ENCODE results near the gene TLN1. TPM values are rescaled to one million over a fixed set of nuclear protein-coding genes. Genes with fewer than 3 reads are reported as not detected.

Gene TLN1
- polyA plus RNA-seq, 3 donors, result 46.6 to 251 (median 93.0) TPM

DNA sequence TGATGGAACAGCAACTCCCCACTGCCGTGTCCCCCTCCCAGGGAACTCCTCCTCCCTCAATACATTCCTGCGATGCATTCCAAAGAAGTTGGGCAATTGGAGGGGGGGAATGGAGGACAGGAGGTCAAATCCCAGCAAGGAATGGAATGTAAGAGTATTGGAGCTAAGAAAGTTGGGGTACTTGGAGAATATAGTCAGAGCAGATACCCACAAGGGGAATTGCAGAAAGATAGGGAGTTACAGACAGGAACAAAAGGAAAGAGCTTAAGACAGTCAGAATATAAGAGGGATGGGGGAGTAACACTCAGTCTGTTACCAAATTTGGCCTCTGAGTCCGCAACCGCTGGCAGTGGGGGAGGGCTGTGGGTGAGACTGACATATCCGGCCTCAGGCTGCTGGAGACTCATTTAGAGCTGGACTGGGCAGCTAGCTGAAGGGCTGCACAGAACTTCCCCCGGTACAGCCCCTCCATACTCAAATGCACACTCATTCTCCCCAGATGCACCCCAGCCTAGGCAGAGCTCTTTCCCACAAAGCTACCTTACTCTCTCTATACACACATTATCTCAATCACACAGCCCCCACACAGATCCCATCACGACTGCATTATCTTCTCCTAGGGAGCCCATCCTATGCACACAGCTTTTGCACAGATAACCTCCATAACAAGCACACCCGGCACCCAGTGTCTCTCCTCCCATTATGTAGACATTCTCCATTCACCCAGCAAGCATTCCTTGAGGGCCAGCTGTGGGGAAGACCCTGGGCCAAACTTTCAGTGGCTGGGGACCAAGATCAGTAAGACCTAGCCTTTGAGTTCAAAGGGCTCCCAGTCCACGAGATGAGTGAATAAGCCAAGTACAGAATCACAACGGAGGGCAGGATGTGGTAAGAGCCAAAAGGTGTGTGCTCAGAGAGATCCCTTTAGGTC is 3.7 kb downstream of the TLN1 start:
- Mint-ChIP-seq H3K4me1 (peaks cover 7% of the 10 kb centered on the region), H3K4me3 (no peak overlapping the region), H3K27me3 (ENCODE audit: low read depth in 3 of 3) (peaks cover 0 to 3% (median 0%) of the 10 kb centered on the region in 3 donors), H3K9me3 (no peaks in the 10 kb centered on the region), H3K36me3 (peaks cover 18 to 37% of the 10 kb centered on the region in 2 donors), H3K27ac (no peak overlapping the region)
- peaks cover 72% of the 10 kb centered on the region for H4K20me1 ChIP-seq (ENCODE audit: insufficient read depth, low read length)
- TF ChIP-seq, protein P1, sequence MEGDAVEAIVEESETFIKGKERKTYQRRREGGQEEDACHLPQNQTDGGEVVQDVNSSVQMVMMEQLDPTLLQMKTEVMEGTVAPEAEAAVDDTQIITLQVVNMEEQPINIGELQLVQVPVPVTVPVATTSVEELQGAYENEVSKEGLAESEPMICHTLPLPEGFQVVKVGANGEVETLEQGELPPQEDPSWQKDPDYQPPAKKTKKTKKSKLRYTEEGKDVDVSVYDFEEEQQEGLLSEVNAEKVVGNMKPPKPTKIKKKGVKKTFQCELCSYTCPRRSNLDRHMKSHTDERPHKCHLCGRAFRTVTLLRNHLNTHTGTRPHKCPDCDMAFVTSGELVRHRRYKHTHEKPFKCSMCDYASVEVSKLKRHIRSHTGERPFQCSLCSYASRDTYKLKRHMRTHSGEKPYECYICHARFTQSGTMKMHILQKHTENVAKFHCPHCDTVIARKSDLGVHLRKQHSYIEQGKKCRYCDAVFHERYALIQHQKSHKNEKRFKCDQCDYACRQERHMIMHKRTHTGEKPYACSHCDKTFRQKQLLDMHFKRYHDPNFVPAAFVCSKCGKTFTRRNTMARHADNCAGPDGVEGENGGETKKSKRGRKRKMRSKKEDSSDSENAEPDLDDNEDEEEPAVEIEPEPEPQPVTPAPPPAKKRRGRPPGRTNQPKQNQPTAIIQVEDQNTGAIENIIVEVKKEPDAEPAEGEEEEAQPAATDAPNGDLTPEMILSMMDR (IDR thresholded peaks at IDR 0.05), result no peak
- H3K27me3 ChIP-seq (ENCODE audit: control insufficient read depth in 2 of 2, insufficient read depth in 2 of 2, low read length in 2 of 2), result no peaks in the 10 kb centered on the region
- peaks cover 83% of the 10 kb centered on the region for H3K79me2 ChIP-seq (ENCODE audit: insufficient read depth, low read length)
- peak overlapping the region; percentile 87 for H3K4me2 ChIP-seq (replicated peaks; ENCODE audit: extremely low read depth, low read length, poor library complexity, severe bottlenecking)
- intact Hi-C loops (cut with micrococcal nuclease), result loop anchor here in 1 of 2 donors (5.0 to 10.0 kb wide), 2 partner anchors 81 to 124 kb away; partner anchors contain the start of gene TESK1
- peak overlapping the region; percentile 30 to 95 (median 42) for H3K4me3 ChIP-seq (replicated peaks in 1 of 3; ENCODE audit: low read depth in 2 of 3, low read length in 3 of 3)
- no peaks in the 10 kb centered on the region for H3K9me3 ChIP-seq (replicated peaks in 1 of 2; ENCODE audit: control insufficient read depth in 1 of 2, insufficient read depth in 1 of 2, low read length in 2 of 2)
- peak overlapping the region; percentile 40 to 84 for H3K27ac ChIP-seq (ENCODE audit: low read depth in 1 of 2, low read length in 2 of 2)
- WGBS (ENCODE audit: insufficient coverage), result 3% methylated on average over 5 of the region's 10 CpGs
- H3K36me3 ChIP-seq (replicated peaks in 1 of 2; ENCODE audit: control insufficient read depth in 1 of 2, insufficient read depth in 2 of 2, low read length in 2 of 2), result peaks cover 30 to 52% of the 10 kb centered on the region in 2 donors
- peak; percentile 45 to 60 (median 49) for DNase-seq
- H3K9ac ChIP-seq (ENCODE audit: insufficient read depth, low read length, poor library complexity, severe bottlenecking), result peak overlapping the region; percentile 37
- H3K4me1 ChIP-seq (ENCODE audit: control insufficient read depth in 1 of 2, insufficient read depth in 2 of 2, low read length in 2 of 2), result peaks cover 53 to 60% of the 10 kb centered on the region in 2 donors
- no peak overlapping the region for H2AFZ ChIP-seq (ENCODE audit: insufficient read depth, low read depth, low read length, poor library complexity, severe bottlenecking)

DNA sequence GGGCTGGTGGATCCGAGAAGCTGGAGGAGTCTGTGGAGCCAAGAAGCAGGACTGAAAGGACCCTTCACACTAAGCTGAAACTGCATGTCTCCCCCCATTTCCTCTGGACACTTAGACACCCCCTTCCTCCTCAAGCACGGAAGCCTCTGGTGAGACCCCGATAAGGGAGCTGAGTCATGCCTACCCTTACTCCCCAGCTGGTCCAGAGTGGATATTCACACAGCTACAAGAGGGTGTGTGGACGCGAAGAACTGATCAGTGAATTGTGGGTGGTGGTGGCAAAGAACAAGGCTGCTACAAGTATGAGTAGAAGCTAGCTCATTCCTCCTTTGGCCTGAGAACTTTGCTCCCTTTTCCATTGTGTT is 4.3 kb downstream of the TLN1 start:
- TF ChIP-seq, protein P1 (IDR thresholded peaks at IDR 0.05), result no peak
- Histone ChIP-seq H3K9me3 (replicated peaks in 1 of 2; ENCODE audit: control insufficient read depth in 1 of 2, insufficient read depth in 1 of 2, low read length in 2 of 2) (no peaks in the 10 kb centered on the region), H3K4me3 (replicated peaks in 1 of 3; ENCODE audit: low read depth in 2 of 3, low read length in 3 of 3) (peak overlapping the region in 2 of 3 experiments; percentile 30 to 95), H3K4me1 (ENCODE audit: control insufficient read depth in 1 of 2, insufficient read depth in 2 of 2, low read length in 2 of 2) (peaks cover 47 to 53% of the 10 kb centered on the region in 2 donors), H4K20me1 (ENCODE audit: insufficient read depth, low read length) (peaks cover 78% of the 10 kb centered on the region), H3K27me3 (ENCODE audit: control insufficient read depth in 2 of 2, insufficient read depth in 2 of 2, low read length in 2 of 2) (no peaks in the 10 kb centered on the region), H3K79me2 (ENCODE audit: insufficient read depth, low read length) (peaks cover 80% of the 10 kb centered on the region), H3K27ac (ENCODE audit: low read depth in 1 of 2, low read length in 2 of 2) (peak overlapping the region in 1 of 2 donors; percentile 84), H3K36me3 (replicated peaks in 1 of 2; ENCODE audit: control insufficient read depth in 1 of 2, insufficient read depth in 2 of 2, low read length in 2 of 2) (peaks cover 37 to 58% of the 10 kb centered on the region in 2 donors), H3K4me2 (replicated peaks; ENCODE audit: extremely low read depth, low read length, poor library complexity, severe bottlenecking) (peak overlapping the region; percentile 87), H2AFZ (ENCODE audit: insufficient read depth, low read depth, low read length, poor library complexity, severe bottlenecking) (no peak overlapping the region), H3K9ac (ENCODE audit: insufficient read depth, low read length, poor library complexity, severe bottlenecking) (peak overlapping the region; percentile 30)
- no CpG with 5 or more reads among the region's 5 CpGs for WGBS (ENCODE audit: insufficient coverage)
- Mint-ChIP-seq H3K27me3 (ENCODE audit: low read depth in 3 of 3) (peaks cover 0 to 3% (median 0%) of the 10 kb centered on the region in 3 donors), H3K27ac (peak overlapping the region in 1 of 7 donors; percentile 88), H3K4me1 (peaks cover under 1% of the 10 kb centered on the region), H3K9me3 (no peaks in the 10 kb centered on the region), H3K4me3 (no peak overlapping the region), H3K36me3 (peaks cover 18 to 44% of the 10 kb centered on the region in 2 donors)
- DNase-seq, result no peak
- intact Hi-C loops (cut with micrococcal nuclease), result loop anchor here in 1 of 2 donors (5.0 to 10.0 kb wide), 2 partner anchors 80 to 123 kb away; partner anchors contain the start of gene TESK1

Data from CD14-positive monocyte (primary cell).